CD14-positive monocyte (primary cell): ENCODE data around the gene MAP4K3. TPM values are rescaled to one million over a fixed set of nuclear protein-coding genes. Genes with fewer than 3 reads are reported as not detected.

ENCODE experiments used
- DNase-seq, 3 donors: peaks; one replicate each; pipeline ENCODE4 v3.0.0-alpha.2; 2011 to 2022
- H2AFZ ChIP-seq: 2 replicates; pipeline ENCODE4 v1.6.0; 2012; ENCODE audit warnings: mild to moderate bottlenecking, low read depth, low read length, inconsistent platforms; ENCODE audit not compliant: insufficient read depth, poor library complexity, severe bottlenecking
- H3K27ac ChIP-seq, 2 donors: 1 replicate in 1 of 2; 2 replicates in 1 of 2; pipeline ENCODE4 v1.5.1; 2012 to 2013; ENCODE audit warnings: low read length in 2 of 2, control low read depth in 1 of 2, inconsistent platforms in 1 of 2, low read depth in 1 of 2, mild to moderate bottlenecking in 1 of 2
- H3K27me3 ChIP-seq, 2 donors: one replicate each; pipeline versions ENCODE4 v1.6.0 to v1.6.1; 2011 to 2013; ENCODE audit warnings: low read length in 2 of 2; ENCODE audit not compliant: control insufficient read depth in 2 of 2, insufficient read depth in 2 of 2
- H3K36me3 ChIP-seq, 2 donors: replicated peaks in 1 of 2; 1 replicate in 1 of 2; 2 replicates in 1 of 2; pipeline versions ENCODE4 v1.5.1 to v1.6.1; 2012 to 2013; ENCODE audit warnings: low read length in 2 of 2, control low read depth in 1 of 2, inconsistent platforms in 1 of 2, mild to moderate bottlenecking in 1 of 2; ENCODE audit not compliant: insufficient read depth in 2 of 2, control insufficient read depth in 1 of 2
- H3K4me1 ChIP-seq, 2 donors: 1 replicate in 1 of 2; 2 replicates in 1 of 2; pipeline versions ENCODE4 v1.5.1 to v1.6.1; 2012 to 2013; ENCODE audit warnings: low read length in 2 of 2, control low read depth in 1 of 2, inconsistent platforms in 1 of 2, mild to moderate bottlenecking in 1 of 2, moderate library complexity in 1 of 2; ENCODE audit not compliant: insufficient read depth in 2 of 2, control insufficient read depth in 1 of 2
- H3K4me2 ChIP-seq: replicated peaks from 2 replicates; pipeline ENCODE3; 2012; ENCODE audit warnings: low read length, moderate library complexity, mild to moderate bottlenecking; ENCODE audit not compliant: poor library complexity, severe bottlenecking; ENCODE audit errors: extremely low read depth
- H3K4me3 ChIP-seq, 3 experiments: fragments of 200-600 bp in 1 of 3; sonication (generic) in 1 of 3; replicated peaks in 1 of 3; 1 replicate in 2 of 3; 2 replicates in 1 of 3; pipeline ENCODE4 v1.5.1; 2011 to 2013; ENCODE audit warnings: low read length in 3 of 3, mild to moderate bottlenecking in 3 of 3, control low read depth in 2 of 3, low read depth in 2 of 3, inconsistent platforms in 1 of 3, moderate library complexity in 1 of 3
- H3K79me2 ChIP-seq: 2 replicates; pipeline ENCODE4 v1.6.0; 2012; ENCODE audit warnings: mild to moderate bottlenecking, control low read depth, inconsistent platforms, low read length, moderate library complexity; ENCODE audit not compliant: insufficient read depth
- H3K9ac ChIP-seq: 2 replicates; pipeline ENCODE4 v1.6.0; 2017; ENCODE audit warnings: low read length, mild to moderate bottlenecking; ENCODE audit not compliant: insufficient read depth, poor library complexity, severe bottlenecking
- H3K9me3 ChIP-seq, 2 donors: replicated peaks in 1 of 2; 1 replicate in 1 of 2; 2 replicates in 1 of 2; pipeline versions ENCODE4 v1.5.1 to v1.6.1; 2012 to 2013; ENCODE audit warnings: low read length in 2 of 2, control low read depth in 1 of 2; ENCODE audit not compliant: control insufficient read depth in 1 of 2, insufficient read depth in 1 of 2
- H4K20me1 ChIP-seq: 2 replicates; pipeline ENCODE4 v1.6.0; 2012; ENCODE audit warnings: mild to moderate bottlenecking, low read length, control low read depth, moderate library complexity; ENCODE audit not compliant: insufficient read depth
- H3K27ac Mint-ChIP-seq, 7 donors: one replicate each; pipeline ENCODE4 v1.8.0; 2020; ENCODE audit warnings: mild to moderate bottlenecking in 7 of 7, mixed read lengths in 7 of 7, moderate library complexity in 6 of 7, inconsistent platforms in 2 of 7
- H3K27me3 Mint-ChIP-seq, 3 donors: one replicate each; pipeline ENCODE4 v1.8.0; 2021 to 2022; ENCODE audit warnings: low read depth in 3 of 3, mild to moderate bottlenecking in 3 of 3, mixed read lengths in 3 of 3, moderate library complexity in 3 of 3, inconsistent platforms in 1 of 3
- H3K36me3 Mint-ChIP-seq, 2 donors: one replicate each; pipeline ENCODE4 v1.8.0; 2020; ENCODE audit warnings: mixed read lengths in 2 of 2, inconsistent platforms in 1 of 2, mild to moderate bottlenecking in 1 of 2
- H3K4me1 Mint-ChIP-seq: one replicate; pipeline ENCODE4 v1.8.0; 2020; ENCODE audit warnings: mild to moderate bottlenecking, mixed read lengths
- H3K4me3 Mint-ChIP-seq, 2 donors: one replicate each; pipeline ENCODE4 v1.8.0; 2020; ENCODE audit warnings: mild to moderate bottlenecking in 2 of 2, mixed read lengths in 2 of 2, moderate library complexity in 1 of 2
- H3K9me3 Mint-ChIP-seq, 7 donors: one replicate each; pipeline ENCODE4 v1.8.0; 2020 to 2022; ENCODE audit warnings: mixed read lengths in 7 of 7, mild to moderate bottlenecking in 6 of 7, moderate library complexity in 6 of 7, inconsistent platforms in 2 of 7
- CTCF ChIP-seq: fragments of 200-600 bp; IDR thresholded peaks from one replicate; pipeline ENCODE4 v1.8.0; 2022; ENCODE audit warnings: antibody characterized with exemption, mild to moderate bottlenecking
- WGBS: methylation state at CpG from one replicate; pipeline ENCODE4 v1.1.5; 2013; ENCODE audit warnings: missing lambda C conversion rate; ENCODE audit not compliant: insufficient coverage; 5-methylcytosine and 5-hydroxymethylcytosine counted together
- intact Hi-C, 2 donors: fragments of 100-400 bp; cut with micrococcal nuclease; formaldehyde crosslinking; loops; one replicate each; pipeline versions ENCODE4 v1.15.0 to v1.15.1; 2023
- polyA plus RNA-seq, 3 donors: library from polyadenylated mRNA; depleted of rRNA in 1 of 3; unstranded in 2 of 3; stranded (reverse) in 1 of 3; fragments of 300-500 nt in 2 of 3; fragments of >200 nt in 1 of 3; fragmentation: Illumina TruSeq in 2 of 3; gene quantifications; 1 replicate in 2 of 3; 2 replicates in 1 of 3; pipeline ENCODE4 v1.2.3, GENCODE V29; 2012 to 2021

MAP4K3 gene
- polyA plus RNA-seq, 3 donors, result 1.0 to 8.0 (median 4.0) TPM

GRCh38 chr2:39241588-39241987, 195.5 kb downstream of the MAP4K3 start:
- Histone ChIP-seq H3K27me3 (no peaks in the 10 kb centered on the region), H4K20me1 (no peaks in the 10 kb centered on the region), H3K79me2 (no peaks in the 10 kb centered on the region), H3K4me1 (peaks cover 0 to 3% of the 10 kb centered on the region in 2 donors), H3K36me3 (no peaks in the 10 kb centered on the region), H2AFZ (no peak overlapping the region), H3K4me3 (no peak overlapping the region), H3K9me3 (peaks cover 0 to 5% of the 10 kb centered on the region in 2 donors), H3K9ac (no peak overlapping the region), H3K4me2 (no peak overlapping the region), H3K27ac (no peak overlapping the region)
- Mint-ChIP-seq H3K4me3 (no peak overlapping the region), H3K27ac (no peak overlapping the region), H3K9me3 (peaks cover 2 to 11% (median 8%) of the 10 kb centered on the region in 7 donors), H3K4me1 (peaks cover 16% of the 10 kb centered on the region), H3K36me3 (no peaks in the 10 kb centered on the region), H3K27me3 (peaks cover 6 to 11% (median 7%) of the 10 kb centered on the region in 3 donors)
- no peak for TF ChIP-seq CTCF
- intact Hi-C loops, result no loop called here
- DNase-seq, result no peak
- 100% methylated on average over 2 of the region's 4 CpGs for WGBS

GRCh38 chr2:39240758-39241157, 196.3 kb downstream of the MAP4K3 start:
- no peaks in the 10 kb centered on the region for H3K36me3 ChIP-seq
- WGBS, result 93% methylated on average over 3 of the region's 6 CpGs
- Mint-ChIP-seq H3K27ac (no peak overlapping the region), H3K4me1 (peaks cover 13% of the 10 kb centered on the region), H3K27me3 (peaks cover 6 to 11% (median 7%) of the 10 kb centered on the region in 3 donors), H3K4me3 (no peak overlapping the region), H3K9me3 (peaks cover 2 to 13% (median 8%) of the 10 kb centered on the region in 7 donors), H3K36me3 (no peaks in the 10 kb centered on the region)
- no peak overlapping the region for H3K4me2 ChIP-seq
- H4K20me1 ChIP-seq, result no peaks in the 10 kb centered on the region
- H3K9ac ChIP-seq, result no peak overlapping the region
- DNase-seq, result no peak
- no peaks in the 10 kb centered on the region for H3K27me3 ChIP-seq
- peaks cover 0 to 5% of the 10 kb centered on the region in 2 donors for H3K9me3 ChIP-seq
- H3K27ac ChIP-seq, result no peak overlapping the region
- TF ChIP-seq CTCF, result no peak
- intact Hi-C loops, result no loop called here
- no peak overlapping the region for H3K4me3 ChIP-seq
- H3K79me2 ChIP-seq, result no peaks in the 10 kb centered on the region
- H3K4me1 ChIP-seq, result peaks cover 0 to 3% of the 10 kb centered on the region in 2 donors
- no peak overlapping the region for H2AFZ ChIP-seq
